ENCODE data around the gene EEF1B2. TPM values are rescaled to one million over a fixed set of nuclear protein-coding genes. Genes with fewer than 3 reads are reported as not detected.

The EEF1B2 gene
- total RNA-seq, 1 donor from 2014 or later: 807 TPM

- no peak for DNase-seq (ENCODE audit: low spot score)
- H2AFZ ChIP-seq (replicated peaks): no peak overlapping the region
- peaks cover 3% of the 10 kb centered on the region for H3K4me1 ChIP-seq
- no peaks in the 10 kb centered on the region for H3K9me3 ChIP-seq (ENCODE audit: low read depth)
- Mint-ChIP-seq H3K36me3 (no peaks in the 10 kb centered on the region), H3K9me3 (no peaks in the 10 kb centered on the region), H3K4me1 (no peaks in the 10 kb centered on the region), H3K27me3 (ENCODE audit: insufficient read depth, low read depth) (no peaks in the 10 kb centered on the region), H3K27ac (no peak overlapping the region), H3K4me3 (no peak overlapping the region)
- TF ChIP-seq CTCF (IDR thresholded peaks at IDR 0.05) (no peak), EZH2 (IDR thresholded peaks at IDR 0.05) (no peak), EZH2phosphoT487 (IDR thresholded peaks at IDR 0.05) (no peak)
- H3K27me3 ChIP-seq: no peaks in the 10 kb centered on the region
- H3K79me2 ChIP-seq (ENCODE audit: low read depth): no peaks in the 10 kb centered on the region
- H3F3A ChIP-seq (ENCODE audit: low read depth): no peaks in the 10 kb centered on the region
- H4K20me1 ChIP-seq (ENCODE audit: low read depth): no peaks in the 10 kb centered on the region
- no peak overlapping the region for H3K4me3 ChIP-seq
- no peak overlapping the region for H3K9ac ChIP-seq
- H3K36me3 ChIP-seq: no peaks in the 10 kb centered on the region
- no peak overlapping the region for H3K4me2 ChIP-seq
- no peak overlapping the region for H3K27ac ChIP-seq
Measured at GRCh38 chr2:206198677-206199076, 39.0 kb downstream of the EEF1B2 start.

GRCh38 chr2:206201075-206201848 is 41.6 kb downstream of the EEF1B2 start:
- H3K27ac Mint-ChIP-seq: no peak overlapping the region
- no peaks in the 10 kb centered on the region for H3K27me3 Mint-ChIP-seq (ENCODE audit: insufficient read depth, low read depth)
- no peaks in the 10 kb centered on the region for H3K36me3 Mint-ChIP-seq
- no peaks in the 10 kb centered on the region for H3K79me2 ChIP-seq (ENCODE audit: low read depth)
- H3K4me3 ChIP-seq: no peak overlapping the region
- H3F3A ChIP-seq (ENCODE audit: low read depth): peaks cover 3% of the 10 kb centered on the region
- H3K4me1 Mint-ChIP-seq: no peaks in the 10 kb centered on the region
- TF ChIP-seq CTCF (IDR thresholded peaks at IDR 0.05) (no peak), EZH2 (IDR thresholded peaks at IDR 0.05) (no peak), EZH2phosphoT487 (IDR thresholded peaks at IDR 0.05) (no peak)
- no peaks in the 10 kb centered on the region for H3K27me3 ChIP-seq
- no peak overlapping the region for H3K27ac ChIP-seq
- H4K20me1 ChIP-seq (ENCODE audit: low read depth): no peaks in the 10 kb centered on the region
- no peak overlapping the region for H3K4me3 Mint-ChIP-seq
- no peaks in the 10 kb centered on the region for H3K9me3 Mint-ChIP-seq
- no peaks in the 10 kb centered on the region for H3K9me3 ChIP-seq (ENCODE audit: low read depth)
- no peak overlapping the region for H2AFZ ChIP-seq (replicated peaks)
- H3K4me1 ChIP-seq: no peaks in the 10 kb centered on the region
- H3K36me3 ChIP-seq: no peaks in the 10 kb centered on the region
- no peak overlapping the region for H3K9ac ChIP-seq
- H3K4me2 ChIP-seq: no peak overlapping the region
- no peak for DNase-seq (ENCODE audit: low spot score)

- Mint-ChIP-seq H3K9me3 (no peaks in the 10 kb centered on the region), H3K27ac (no peak overlapping the region), H3K27me3 (ENCODE audit: insufficient read depth, low read depth) (no peaks in the 10 kb centered on the region), H3K36me3 (no peaks in the 10 kb centered on the region), H3K4me3 (no peak overlapping the region), H3K4me1 (no peaks in the 10 kb centered on the region)
- Histone ChIP-seq H4K20me1 (ENCODE audit: low read depth) (no peaks in the 10 kb centered on the region), H3F3A (ENCODE audit: low read depth) (peaks cover 5% of the 10 kb centered on the region), H3K4me1 (no peaks in the 10 kb centered on the region), H3K79me2 (ENCODE audit: low read depth) (no peaks in the 10 kb centered on the region), H2AFZ (replicated peaks) (no peak overlapping the region), H3K27me3 (no peaks in the 10 kb centered on the region), H3K4me3 (no peak overlapping the region), H3K36me3 (no peaks in the 10 kb centered on the region), H3K4me2 (no peak overlapping the region), H3K27ac (no peak overlapping the region), H3K9me3 (ENCODE audit: low read depth) (no peaks in the 10 kb centered on the region), H3K9ac (no peak overlapping the region)
- TF ChIP-seq EZH2phosphoT487 (IDR thresholded peaks at IDR 0.05): no peak
- no peak for TF ChIP-seq EZH2 (IDR thresholded peaks at IDR 0.05)
- no peak for TF ChIP-seq CTCF (IDR thresholded peaks at IDR 0.05)
- DNase-seq (ENCODE audit: low spot score): no peak
Measured at GRCh38 chr2:206202446-206202845, 42.8 kb downstream of the EEF1B2 start.

All from neural progenitor cell (in vitro differentiated cells).